ENCODE measurements around the gene ZSCAN5B.
"Not testable (repeated sequence)": the region's sequence is repeated elsewhere in the genome, so short reads cannot be mapped to it uniquely, and the experiment has no call there.

The ZSCAN5B gene

GRCh38 chr19:56217039-56217949, 19.7 kb upstream of the ZSCAN5B start:
- DNase-seq (ENCODE audit: low read depth) = no peak
- TF ChIP-seq CTCF (IDR thresholded peaks at IDR 0.05; ENCODE audit: control insufficient read depth, extremely low read depth, insufficient read depth) = no peak
- no peak overlapping the region for H3K4me3 ChIP-seq (ENCODE audit: low read depth, low read length)

GRCh38 chr19:56211718-56212117, 14.1 kb upstream of the ZSCAN5B start:
- no peak for TF ChIP-seq CTCF (IDR thresholded peaks at IDR 0.05; ENCODE audit: control insufficient read depth, extremely low read depth, insufficient read depth)
- H3K4me3 ChIP-seq (ENCODE audit: low read depth, low read length) = no peak overlapping the region
- DNase-seq (ENCODE audit: low read depth) = no peak

GRCh38 chr19:56210036-56210435, 12.5 kb upstream of the ZSCAN5B start:
- DNase-seq (ENCODE audit: low read depth); H3K4me3 ChIP-seq (ENCODE audit: low read depth, low read length): not testable (repeated sequence)

GRCh38 chr19:56209091-56209490, 11.5 kb upstream of the ZSCAN5B start:
- H3K4me3 ChIP-seq (ENCODE audit: low read depth, low read length) = no peak overlapping the region
- TF ChIP-seq CTCF (IDR thresholded peaks at IDR 0.05; ENCODE audit: control insufficient read depth, extremely low read depth, insufficient read depth) = no peak
- DNase-seq (ENCODE audit: low read depth) = no peak

GRCh38 chr19:56207581-56207980, 10.0 kb upstream of the ZSCAN5B start:
- H3K4me3 ChIP-seq (ENCODE audit: low read depth, low read length); DNase-seq (ENCODE audit: low read depth): not testable (repeated sequence)

- H3K4me3 ChIP-seq (ENCODE audit: low read depth, low read length) = no peak within 1 kb of the TSS
- DNase-seq (ENCODE audit: low read depth) = no peak
- TF ChIP-seq CTCF (IDR thresholded peaks at IDR 0.05; ENCODE audit: control insufficient read depth, extremely low read depth, insufficient read depth) = no peak
Measured at GRCh38 chr19:56201973-56202372, 4.4 kb upstream of the ZSCAN5B start, which contains the start of gene ZSCAN5C. TSS of gene ZSCAN5C (plus strand) at chr19:56202273. CDS start at chr19:56205914, 3,641 bp downstream.

GRCh38 chr19:56199687-56200086, 2.1 kb upstream of the ZSCAN5B start:
- H3K4me3 ChIP-seq (ENCODE audit: low read depth, low read length) = no peak overlapping the region
- TF ChIP-seq CTCF (IDR thresholded peaks at IDR 0.05; ENCODE audit: control insufficient read depth, extremely low read depth, insufficient read depth) = no peak

More at GRCh38 chr19:56199687-56200086, 2.1 kb upstream of the ZSCAN5B start:
- DNase-seq (ENCODE audit: low read depth) = no peak
